Measurements from ENCODE around the gene IER5. TPM values are rescaled to one million over a fixed set of nuclear protein-coding genes. Genes with fewer than 3 reads are reported as not detected.

The IER5 gene
- total and polyA plus RNA-seq, 2 donors from 2014 or later = 3.9 to 11.0 TPM

GRCh38 chr1:181128592-181129497 lies 40.3 kb downstream of the IER5 start:
- H3K9ac ChIP-seq (ENCODE audit: low read length in 3 of 3) = no peak overlapping the region
- intact Hi-C loops (cut with DNase I) = no loop called here
- H3K9me3 ChIP-seq (ENCODE audit: control insufficient read depth in 2 of 3, insufficient read depth in 1 of 3, low read length in 3 of 3) = no peaks in the 10 kb centered on the region
- H3K4me1 ChIP-seq (ENCODE audit: control insufficient read depth in 2 of 3, insufficient read depth in 2 of 3, low read depth in 1 of 3, low read length in 3 of 3) = peaks cover 0 to 17% (median 5%) of the 10 kb centered on the region in 3 donors
- FAIRE-seq (no peak), DNase-seq (peak in 1 of 5 donors; percentile 63)
- H3K36me3 ChIP-seq (ENCODE audit: control insufficient read depth in 2 of 3, insufficient read depth in 3 of 3, low read length in 3 of 3) = no peaks in the 10 kb centered on the region
- H3K27me3 ChIP-seq (ENCODE audit: control insufficient read depth, insufficient read depth, low read length) = no peaks in the 10 kb centered on the region
- H3K27ac ChIP-seq (ENCODE audit: low read depth in 2 of 2, low read length in 2 of 2) = no peak overlapping the region
- H3K4me3 ChIP-seq (ENCODE audit: low read length in 3 of 3) = no peak overlapping the region
- no peak for TF ChIP-seq CTCF (IDR thresholded peaks at IDR 0.05; ENCODE audit: borderline replicate concordance, extremely low read depth, insufficient read depth)

- DNase-seq = no peak
- intact Hi-C loops (cut with DNase I) = no loop called here
- no peak overlapping the region for H3K4me3 ChIP-seq (ENCODE audit: low read length in 3 of 3)
- no peaks in the 10 kb centered on the region for H3K27me3 ChIP-seq (ENCODE audit: control insufficient read depth, insufficient read depth, low read length)
- no peaks in the 10 kb centered on the region for H3K36me3 ChIP-seq (ENCODE audit: control insufficient read depth in 2 of 3, insufficient read depth in 3 of 3, low read length in 3 of 3)
- no peaks in the 10 kb centered on the region for H3K9me3 ChIP-seq (ENCODE audit: control insufficient read depth in 2 of 3, insufficient read depth in 1 of 3, low read length in 3 of 3)
- no peak for TF ChIP-seq CTCF (IDR thresholded peaks at IDR 0.05; ENCODE audit: borderline replicate concordance, extremely low read depth, insufficient read depth)
- H3K27ac ChIP-seq (ENCODE audit: low read depth in 2 of 2, low read length in 2 of 2) = no peak overlapping the region
- no peak for FAIRE-seq
- peaks cover 0 to 19% (median 9%) of the 10 kb centered on the region in 3 donors for H3K4me1 ChIP-seq (ENCODE audit: control insufficient read depth in 2 of 3, insufficient read depth in 2 of 3, low read depth in 1 of 3, low read length in 3 of 3)
- H3K9ac ChIP-seq (ENCODE audit: low read length in 3 of 3) = no peak overlapping the region
Measured at GRCh38 chr1:181129771-181130606, 41.5 kb downstream of the IER5 start.

GRCh38 chr1:181131255-181131941 lies 42.9 kb downstream of the IER5 start:
- FAIRE-seq (no peak), DNase-seq (no peak)
- Histone ChIP-seq H3K9me3 (ENCODE audit: control insufficient read depth in 2 of 3, insufficient read depth in 1 of 3, low read length in 3 of 3) (no peaks in the 10 kb centered on the region), H3K27ac (ENCODE audit: low read depth in 2 of 2, low read length in 2 of 2) (no peak overlapping the region), H3K36me3 (ENCODE audit: control insufficient read depth in 2 of 3, insufficient read depth in 3 of 3, low read length in 3 of 3) (no peaks in the 10 kb centered on the region), H3K9ac (ENCODE audit: low read length in 3 of 3) (no peak overlapping the region), H3K4me3 (ENCODE audit: low read length in 3 of 3) (no peak overlapping the region), H3K27me3 (ENCODE audit: control insufficient read depth, insufficient read depth, low read length) (no peaks in the 10 kb centered on the region), H3K4me1 (ENCODE audit: control insufficient read depth in 2 of 3, insufficient read depth in 2 of 3, low read depth in 1 of 3, low read length in 3 of 3) (peaks cover 0 to 25% (median 18%) of the 10 kb centered on the region in 3 donors)
- intact Hi-C loops (cut with DNase I) = no loop called here
- no peak for TF ChIP-seq CTCF (IDR thresholded peaks at IDR 0.05; ENCODE audit: borderline replicate concordance, extremely low read depth, insufficient read depth)

All from kidney (tissue), 14 donors.